HepG2 (cell line): ENCODE results near the gene U2AF2. TPM values are rescaled to one million over a fixed set of nuclear protein-coding genes. Genes with fewer than 3 reads are reported as not detected.

ENCODE experiments used
- ATAC-seq: fragments of 200-7000 bp; cut with Tn5 transposase; 3 replicates; pipeline ENCODE4 v1.9.1; 2020; ENCODE audit warnings: mild to moderate bottlenecking, moderate library complexity
- BruUV-seq: library from RNA; stranded (reverse); fragments of 400-500 nt; replicated peaks from 2 replicates; lab custom pipeline; 2021; lab: Mats Ljungman, UMichigan
- CTCF ChIA-PET: fragments of 300-600 bp; formaldehyde crosslinking; extraction: SDS; loops from one replicate; lab custom pipeline; 2021; ENCODE audit warnings: low total read pairs, inconsistent platforms, low intra/inter-chr PET ratio; lab: Yijun Ruan, JAX
- POLR2A ChIA-PET: fragments of 350-600 bp; sonication (Branson Sonifier 250); formaldehyde crosslinking; loops from one replicate; lab custom pipeline; 2020; ENCODE audit warnings: antibody characterized with exemption, inconsistent platforms; lab: Yijun Ruan, JAX
- DNase-seq: peaks from one replicate; pipeline ENCODE4 v3.0.0-alpha.2; 2015; ENCODE audit warnings: low spot score
- FAIRE-seq: peaks from 3 replicates; lab custom pipeline; 2011; peaks lifted over from hg19 to GRCh38; lab: Jason Lieb, UNC
- H2AFZ ChIP-seq: one replicate; pipeline ENCODE4 v1.6.1; 2011; ENCODE audit warnings: low read length, inconsistent platforms
- H3K27ac ChIP-seq: fragments of 300-600 bp; 3 replicates; pipeline ENCODE4 v1.8.0; 2011; ENCODE audit warnings: mixed run types, mild to moderate bottlenecking, mixed read lengths, low read length, inconsistent platforms; ENCODE audit not compliant: insufficient read depth; ENCODE audit errors: extremely low read length
- H3K27me3 ChIP-seq, 2 experiments: fragments of 200-600 bp in 1 of 2; 2 replicates in 1 of 2; 3 replicates in 1 of 2; pipeline versions ENCODE4 v1.6.0 to v1.8.0; 2011; ENCODE audit warnings: low read length in 2 of 2, mild to moderate bottlenecking in 2 of 2, moderate library complexity in 2 of 2, inconsistent platforms in 1 of 2; ENCODE audit not compliant: insufficient read depth in 2 of 2, control insufficient read depth in 1 of 2
- H3K36me3 ChIP-seq, 2 experiments: fragments of 200-600 bp in 1 of 2; replicated peaks in 1 of 2; 2 replicates in 1 of 2; 3 replicates in 1 of 2; pipeline versions ENCODE4 v1.5.1 to v1.8.0; 2011; ENCODE audit warnings: low read length in 2 of 2, inconsistent platforms in 1 of 2; ENCODE audit not compliant: insufficient read depth in 2 of 2, control insufficient read depth in 1 of 2
- H3K4me1 ChIP-seq: 2 replicates; pipeline ENCODE4 v1.5.1; 2012; ENCODE audit warnings: low read length, inconsistent platforms; ENCODE audit not compliant: insufficient read depth
- H3K4me2 ChIP-seq: 2 replicates; pipeline ENCODE4 v1.6.0; 2011; ENCODE audit warnings: low read depth, low read length, inconsistent platforms
- H3K4me3 ChIP-seq, 3 experiments: fragments of 200-600 bp in 1 of 3; sonication (generic), shearing (Covaris generic) in 1 of 3; replicated peaks in 1 of 3; 2 replicates each; pipeline ENCODE4 v1.5.1; 2011 to 2016; ENCODE audit warnings: low read length in 3 of 3, inconsistent platforms in 2 of 3, low read depth in 2 of 3, mild to moderate bottlenecking in 2 of 3, control low read depth in 1 of 3, mixed read lengths in 1 of 3; ENCODE audit not compliant: insufficient read depth in 1 of 3
- H3K79me2 ChIP-seq: one replicate; pipeline ENCODE4 v1.6.1; 2011; ENCODE audit warnings: low read length, inconsistent platforms; ENCODE audit not compliant: insufficient read depth
- H3K9ac ChIP-seq: 2 replicates; pipeline ENCODE4 v1.6.0; 2011; ENCODE audit warnings: mild to moderate bottlenecking, low read depth, low read length, inconsistent platforms; ENCODE audit not compliant: insufficient read depth
- H3K9me3 ChIP-seq: 2 replicates; pipeline ENCODE4 v1.5.1; 2012; ENCODE audit warnings: mild to moderate bottlenecking, low read length
- H4K20me1 ChIP-seq: 2 replicates; pipeline ENCODE4 v1.6.0; 2011; ENCODE audit warnings: inconsistent platforms, mild to moderate bottlenecking, low read length, moderate library complexity; ENCODE audit not compliant: insufficient read depth
- AGO2 ChIP-seq: fragments of 200-400 bp; formaldehyde crosslinking; optimal IDR thresholded peaks from 2 replicates; pipeline ENCODE3; 2017; ENCODE audit warnings: mild to moderate bottlenecking, low read depth, low read length, moderate library complexity
- ZNF296 ChIP-seq: sonication (generic); formaldehyde crosslinking; conservative IDR thresholded peaks from 2 replicates; pipeline ENCODE4 v1.5.0; 2020; ENCODE audit warnings: mild to moderate bottlenecking, missing genetic modification reagents
- ZNF605 ChIP-seq: sonication (generic); formaldehyde crosslinking; IDR thresholded peaks from 2 replicates; pipeline ENCODE4 v1.8.0; 2022; ENCODE audit warnings: mild to moderate bottlenecking, missing genetic modification reagents
- ZNF777 ChIP-seq: sonication (generic); formaldehyde crosslinking; IDR thresholded peaks from 2 replicates; pipeline ENCODE4 v1.4.0; 2020; ENCODE audit warnings: missing genetic modification reagents
- WGBS: methylation state at CpG from one replicate; pipeline ENCODE4 v1.1.6; 2017; ENCODE audit warnings: low lambda C conversion rate; 5-methylcytosine and 5-hydroxymethylcytosine counted together
- in situ Hi-C: cut with HindIII; loops from 2 replicates; pipeline ENCODE4 v1.10.0; 2017; ENCODE audit warnings: low pct_unique_long_range_greater_than_20kb; ENCODE audit not compliant: extremely low pct_ligation_motif_present
- intact Hi-C: fragments of 100-400 bp; cut with micrococcal nuclease; formaldehyde crosslinking; loops from one replicate; pipeline ENCODE4 v1.10.0; 2022; ENCODE audit not compliant: unreplicated experiment
- polyA plus RNA-seq, 8 experiments: library from polyadenylated mRNA; depleted of rRNA in 3 of 8; stranded (reverse) in 7 of 8; unstranded in 1 of 8; fragments of >200 nt; fragmentation: Illumina TruSeq in 4 of 8; extraction: Trizol in 4 of 8; gene quantifications; 2 replicates each; pipeline versions ENCODE4 v1.2.1 to v1.2.3, GENCODE V29; 2011 to 2016; ENCODE audit warnings: low read depth in 4 of 8, missing spikeins in 1 of 8, mixed read lengths in 1 of 8; ENCODE audit not compliant: insufficient read depth in 1 of 8
- total RNA-seq, 5 experiments: library from RNA; depleted of rRNA; stranded (reverse); fragments of >200 nt; fragmentation: Illumina TruSeq; extraction: Trizol; gene quantifications; 2 replicates each; pipeline ENCODE4 v1.2.3, GENCODE V29; 2016; ENCODE audit warnings: low read depth in 1 of 5
- TF ChIP-seq, protein P1 (sequence below): sonication (generic); formaldehyde crosslinking; IDR thresholded peaks from 2 replicates; pipeline ENCODE4 v1.4.0; 2020; ENCODE audit warnings: missing genetic modification reagents
- TF ChIP-seq, protein P2 (sequence below), 2 experiments: IDR thresholded peaks; 2 replicates each; pipeline ENCODE4 v1.6.1; 2011 to 2012; ENCODE audit warnings: low read length in 2 of 2, borderline replicate concordance in 1 of 2, low read depth in 1 of 2, mild to moderate bottlenecking in 1 of 2, moderate library complexity in 1 of 2

The U2AF2 gene
- total and polyA plus RNA-seq, 2 of the 13 experiments (the other 11 are each of a cell fraction or from before 2014, with no cell fraction given), result 84.3 to 124 TPM

DNA sequence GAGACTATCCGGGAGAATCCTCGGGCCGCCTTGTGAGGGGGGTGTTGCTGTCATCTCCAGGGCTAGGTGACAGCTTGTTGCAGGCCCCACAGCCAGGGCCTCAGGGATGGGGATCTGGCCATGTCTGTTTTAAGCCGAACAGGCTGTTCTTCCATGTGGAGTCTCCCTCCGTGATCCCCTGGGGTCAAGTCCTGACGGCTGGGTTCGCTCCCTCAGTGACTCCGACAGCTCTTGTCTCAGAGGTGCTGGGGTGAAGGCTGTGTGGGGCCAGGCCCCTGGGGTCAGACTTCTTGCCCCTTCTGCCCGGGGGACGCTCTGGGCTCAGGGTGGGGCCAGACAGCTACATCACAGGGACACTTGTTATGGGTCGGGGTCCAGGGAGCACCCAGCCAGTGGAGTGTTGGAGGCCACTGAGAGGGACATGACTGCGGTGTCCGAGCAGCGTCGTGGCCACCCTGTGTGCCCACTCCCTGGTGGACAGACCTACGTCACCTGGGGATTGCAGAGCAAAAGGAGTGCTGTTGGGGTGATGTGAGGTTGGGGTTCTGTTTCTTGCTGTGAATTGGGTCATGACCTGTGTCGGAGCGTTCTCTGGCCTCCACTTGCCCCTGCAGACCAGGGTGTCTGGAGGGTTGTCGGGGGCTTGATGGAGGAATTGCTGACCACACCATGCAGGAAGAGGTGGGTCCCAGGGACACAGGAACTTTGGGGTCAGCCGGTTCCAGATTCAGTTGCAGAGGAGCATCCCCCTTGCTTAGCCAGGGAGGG, 41.6 kb downstream of the U2AF2 start:
- Histone ChIP-seq H3K79me2 (no peaks in the 10 kb centered on the region), H3K9me3 (no peaks in the 10 kb centered on the region), H3K9ac (no peak overlapping the region), H3K4me2 (no peak overlapping the region), H3K36me3 (peaks cover 15 to 27% of the 10 kb centered on the region in 2 experiments; a peak in 4 of 5 replicates), H4K20me1 (no peaks in the 10 kb centered on the region), H3K4me1 (no peaks in the 10 kb centered on the region), H2AFZ (no peak overlapping the region), H3K27ac (no peak overlapping the region), H3K27me3 (no peaks in the 10 kb centered on the region), H3K4me3 (no peak overlapping the region)
- DNase-seq (no peak), FAIRE-seq (no peak), ATAC-seq (no peak)
- WGBS, result 99% methylated on average over 15 of the region's 20 CpGs
- peak; percentile 26 for TF ChIP-seq AGO2
- TF ChIP-seq, protein P1, sequence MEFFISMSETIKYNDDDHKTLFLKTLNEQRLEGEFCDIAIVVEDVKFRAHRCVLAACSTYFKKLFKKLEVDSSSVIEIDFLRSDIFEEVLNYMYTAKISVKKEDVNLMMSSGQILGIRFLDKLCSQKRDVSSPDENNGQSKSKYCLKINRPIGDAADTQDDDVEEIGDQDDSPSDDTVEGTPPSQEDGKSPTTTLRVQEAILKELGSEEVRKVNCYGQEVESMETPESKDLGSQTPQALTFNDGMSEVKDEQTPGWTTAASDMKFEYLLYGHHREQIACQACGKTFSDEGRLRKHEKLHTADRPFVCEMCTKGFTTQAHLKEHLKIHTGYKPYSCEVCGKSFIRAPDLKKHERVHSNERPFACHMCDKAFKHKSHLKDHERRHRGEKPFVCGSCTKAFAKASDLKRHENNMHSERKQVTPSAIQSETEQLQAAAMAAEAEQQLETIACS, result no peak
- no peak for TF ChIP-seq ZNF777 (CRISPR knock-in tag)
- no peak for TF ChIP-seq ZNF296 (CRISPR knock-in tag)
- TF ChIP-seq, protein P2, sequence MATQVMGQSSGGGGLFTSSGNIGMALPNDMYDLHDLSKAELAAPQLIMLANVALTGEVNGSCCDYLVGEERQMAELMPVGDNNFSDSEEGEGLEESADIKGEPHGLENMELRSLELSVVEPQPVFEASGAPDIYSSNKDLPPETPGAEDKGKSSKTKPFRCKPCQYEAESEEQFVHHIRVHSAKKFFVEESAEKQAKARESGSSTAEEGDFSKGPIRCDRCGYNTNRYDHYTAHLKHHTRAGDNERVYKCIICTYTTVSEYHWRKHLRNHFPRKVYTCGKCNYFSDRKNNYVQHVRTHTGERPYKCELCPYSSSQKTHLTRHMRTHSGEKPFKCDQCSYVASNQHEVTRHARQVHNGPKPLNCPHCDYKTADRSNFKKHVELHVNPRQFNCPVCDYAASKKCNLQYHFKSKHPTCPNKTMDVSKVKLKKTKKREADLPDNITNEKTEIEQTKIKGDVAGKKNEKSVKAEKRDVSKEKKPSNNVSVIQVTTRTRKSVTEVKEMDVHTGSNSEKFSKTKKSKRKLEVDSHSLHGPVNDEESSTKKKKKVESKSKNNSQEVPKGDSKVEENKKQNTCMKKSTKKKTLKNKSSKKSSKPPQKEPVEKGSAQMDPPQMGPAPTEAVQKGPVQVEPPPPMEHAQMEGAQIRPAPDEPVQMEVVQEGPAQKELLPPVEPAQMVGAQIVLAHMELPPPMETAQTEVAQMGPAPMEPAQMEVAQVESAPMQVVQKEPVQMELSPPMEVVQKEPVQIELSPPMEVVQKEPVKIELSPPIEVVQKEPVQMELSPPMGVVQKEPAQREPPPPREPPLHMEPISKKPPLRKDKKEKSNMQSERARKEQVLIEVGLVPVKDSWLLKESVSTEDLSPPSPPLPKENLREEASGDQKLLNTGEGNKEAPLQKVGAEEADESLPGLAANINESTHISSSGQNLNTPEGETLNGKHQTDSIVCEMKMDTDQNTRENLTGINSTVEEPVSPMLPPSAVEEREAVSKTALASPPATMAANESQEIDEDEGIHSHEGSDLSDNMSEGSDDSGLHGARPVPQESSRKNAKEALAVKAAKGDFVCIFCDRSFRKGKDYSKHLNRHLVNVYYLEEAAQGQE (IDR thresholded peaks at IDR 0.05; ENCODE audit: borderline replicate concordance in 1 of 2, low read depth in 1 of 2, low read length in 2 of 2), result no peak
- TF ChIP-seq ZNF605 (CRISPR knock-in tag), result no peak
- POLR2A ChIA-PET, result interaction anchor here (2.0 kb wide), 1 partner anchor 13 kb away, joined by 5 read pairs; no protein-coding TSS in a partner anchor
- in situ Hi-C loops (no loop called here), intact Hi-C loops (no loop called here)
- no TSS peak for BruUV-seq
- CTCF ChIA-PET, result no interaction called here
